HG02588 (cell line): ENCODE results near the gene C2orf92.
A peak's percentile ranks its signal among the peaks of the same experiment; 100 is the strongest.

Source experiments
- ATAC-seq: cut with Tn5 transposase; IDR thresholded peaks from one replicate; pipeline ENCODE4 v1.9.1; 2021; ENCODE audit warnings: mild to moderate bottlenecking, moderate library complexity; ENCODE audit not compliant: unreplicated experiment

Gene C2orf92

GRCh38 chr2:97712693-97713295, 43.3 kb downstream of the C2orf92 start:
- ATAC-seq, result no peak

- no peak for ATAC-seq
Observed at GRCh38 chr2:97713296-97714083, 44.0 kb downstream of the C2orf92 start, which contains the start of gene ZAP70. TSS of gene ZAP70 (plus strand) at chr2:97713576. CDS start at chr2:97724037, 10,461 bp downstream.

- ATAC-seq, result no peak
Observed at GRCh38 chr2:97714084-97714949, 44.8 kb downstream of the C2orf92 start.

GRCh38 chr2:97714950-97715652, 45.6 kb downstream of the C2orf92 start:
- ATAC-seq, result no peak

- ATAC-seq, result no peak
Observed at GRCh38 chr2:97715951-97716694, 46.6 kb downstream of the C2orf92 start.

GRCh38 chr2:97716695-97717612, 47.4 kb downstream of the C2orf92 start:
- no peak for ATAC-seq

- no peak for ATAC-seq
Observed at GRCh38 chr2:97717613-97717995, 48.1 kb downstream of the C2orf92 start.

GRCh38 chr2:97718051-97718882, 48.8 kb downstream of the C2orf92 start:
- peak; percentile 71 for ATAC-seq

GRCh38 chr2:97718942-97719341, 49.4 kb downstream of the C2orf92 start:
- no peak for ATAC-seq

GRCh38 chr2:97719362-97720155, 50.0 kb downstream of the C2orf92 start:
- no peak for ATAC-seq

- no peak for ATAC-seq
Observed at GRCh38 chr2:97720746-97721145, 51.2 kb downstream of the C2orf92 start.

GRCh38 chr2:97722227-97722626, 52.7 kb downstream of the C2orf92 start:
- ATAC-seq, result no peak

GRCh38 chr2:97723156-97724072, 53.9 kb downstream of the C2orf92 start:
- ATAC-seq, result no peak

GRCh38 chr2:97724073-97724410, 54.5 kb downstream of the C2orf92 start:
- ATAC-seq, result no peak

GRCh38 chr2:97724501-97724900, 55.0 kb downstream of the C2orf92 start:
- no peak for ATAC-seq

GRCh38 chr2:97724946-97725688, 55.6 kb downstream of the C2orf92 start:
- ATAC-seq, result no peak
